Kidney glomerular epithelial cell (primary cell): ENCODE results near the gene VPS52.

Experiments used
- DNase-seq: peaks from one replicate; lab custom pipeline; 2025; lab: John Stamatoyannopoulos, UW

The VPS52 gene, protein sequence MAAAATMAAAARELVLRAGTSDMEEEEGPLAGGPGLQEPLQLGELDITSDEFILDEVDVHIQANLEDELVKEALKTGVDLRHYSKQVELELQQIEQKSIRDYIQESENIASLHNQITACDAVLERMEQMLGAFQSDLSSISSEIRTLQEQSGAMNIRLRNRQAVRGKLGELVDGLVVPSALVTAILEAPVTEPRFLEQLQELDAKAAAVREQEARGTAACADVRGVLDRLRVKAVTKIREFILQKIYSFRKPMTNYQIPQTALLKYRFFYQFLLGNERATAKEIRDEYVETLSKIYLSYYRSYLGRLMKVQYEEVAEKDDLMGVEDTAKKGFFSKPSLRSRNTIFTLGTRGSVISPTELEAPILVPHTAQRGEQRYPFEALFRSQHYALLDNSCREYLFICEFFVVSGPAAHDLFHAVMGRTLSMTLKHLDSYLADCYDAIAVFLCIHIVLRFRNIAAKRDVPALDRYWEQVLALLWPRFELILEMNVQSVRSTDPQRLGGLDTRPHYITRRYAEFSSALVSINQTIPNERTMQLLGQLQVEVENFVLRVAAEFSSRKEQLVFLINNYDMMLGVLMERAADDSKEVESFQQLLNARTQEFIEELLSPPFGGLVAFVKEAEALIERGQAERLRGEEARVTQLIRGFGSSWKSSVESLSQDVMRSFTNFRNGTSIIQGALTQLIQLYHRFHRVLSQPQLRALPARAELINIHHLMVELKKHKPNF

DNA sequence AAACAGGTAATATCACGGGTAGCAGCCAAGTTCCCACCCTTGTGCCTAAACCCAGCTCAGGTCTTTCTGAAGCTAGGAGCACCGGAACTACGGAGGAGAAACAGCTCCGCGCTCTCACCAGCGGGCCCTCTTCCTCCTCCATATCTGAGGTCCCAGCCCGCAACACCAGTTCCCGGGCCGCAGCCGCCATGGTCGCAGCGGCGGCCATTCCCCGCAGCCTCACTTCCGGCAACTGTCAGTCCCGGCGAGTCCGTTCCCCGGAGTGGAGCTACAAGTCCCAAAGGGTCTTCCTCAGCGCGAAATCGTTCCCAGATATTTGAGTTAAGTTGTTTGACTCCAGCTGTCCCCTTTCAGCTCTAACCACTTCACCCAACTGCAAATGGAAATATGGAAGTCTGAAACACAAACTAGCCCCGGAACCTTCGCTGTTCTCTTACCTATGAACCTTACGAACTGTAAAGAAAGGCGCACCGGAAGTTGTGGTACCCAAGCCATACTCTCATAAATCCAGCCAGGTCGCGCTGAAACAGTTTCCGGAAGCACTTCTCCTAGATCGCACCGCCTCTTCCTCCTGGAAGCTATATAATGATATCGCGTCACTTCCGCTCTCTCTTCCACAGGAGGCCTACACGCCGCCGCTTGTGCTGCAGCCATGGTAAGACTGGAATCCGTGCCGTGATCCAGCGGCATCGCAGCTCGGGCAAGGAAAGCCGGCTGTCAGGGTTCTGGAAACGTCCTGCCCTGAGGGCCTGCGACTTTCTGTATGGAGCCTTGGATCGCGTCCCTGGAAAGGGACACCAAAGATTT lies at the start of gene VPS52, which contains the start of gene RPS18:
TSS of gene VPS52 (minus strand) at position 409 of the 807 bp plus-strand sequence. CDS start at position 208, 201 bp downstream.
TSS of gene RPS18 (plus strand) at position 608 of the 807 bp plus-strand sequence. CDS start at position 653, 45 bp downstream.
- peak; percentile 96 for DNase-seq

GRCh38 chr6:33321227-33321626 lies 49.6 kb upstream of the VPS52 start:
- no peak for DNase-seq

DNA sequence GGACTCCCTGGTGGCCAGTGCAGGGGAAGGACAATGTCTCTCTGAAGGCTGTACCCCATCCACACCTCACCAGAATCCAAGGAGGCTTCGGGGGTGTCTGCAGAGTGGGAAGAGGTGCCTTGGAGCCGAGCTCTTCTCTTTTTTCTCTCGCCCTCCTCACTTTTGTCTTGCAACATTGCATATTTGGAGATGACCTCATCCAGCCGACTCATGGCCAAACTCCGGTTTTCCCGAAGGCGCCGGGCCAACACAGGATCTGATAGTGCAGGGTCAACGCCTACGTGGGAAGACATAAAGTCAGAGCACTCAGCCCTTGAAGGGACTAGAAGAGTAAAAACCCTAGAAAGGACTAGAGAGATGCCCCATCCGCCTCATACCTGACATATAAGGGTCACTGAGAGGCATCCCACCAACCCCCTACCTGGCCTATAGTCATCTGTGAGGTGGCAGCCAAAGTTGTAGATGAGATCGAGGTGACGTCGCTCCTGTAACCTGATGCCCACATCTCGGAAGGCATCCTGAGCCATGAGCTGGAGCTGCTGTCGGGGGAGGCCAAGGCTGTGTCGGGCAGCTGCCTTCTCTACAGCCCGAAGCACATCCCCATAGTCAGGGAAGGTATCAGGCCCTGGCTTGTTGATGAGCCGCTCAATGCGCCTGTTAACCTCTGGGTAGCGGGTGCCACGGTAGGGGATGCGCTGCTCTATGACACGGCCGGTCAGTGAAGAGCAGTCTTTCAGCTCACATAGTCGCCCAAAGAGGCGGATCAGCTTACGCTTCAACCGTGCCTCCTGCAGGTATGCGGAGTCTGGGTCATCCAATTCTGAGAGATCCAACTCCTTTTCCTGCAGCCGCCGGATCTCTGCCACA lies 48.9 kb upstream of the VPS52 start:
- DNase-seq: peak; percentile 69

GRCh38 chr6:33319939-33320314 lies 48.3 kb upstream of the VPS52 start:
- DNase-seq: no peak

DNA sequence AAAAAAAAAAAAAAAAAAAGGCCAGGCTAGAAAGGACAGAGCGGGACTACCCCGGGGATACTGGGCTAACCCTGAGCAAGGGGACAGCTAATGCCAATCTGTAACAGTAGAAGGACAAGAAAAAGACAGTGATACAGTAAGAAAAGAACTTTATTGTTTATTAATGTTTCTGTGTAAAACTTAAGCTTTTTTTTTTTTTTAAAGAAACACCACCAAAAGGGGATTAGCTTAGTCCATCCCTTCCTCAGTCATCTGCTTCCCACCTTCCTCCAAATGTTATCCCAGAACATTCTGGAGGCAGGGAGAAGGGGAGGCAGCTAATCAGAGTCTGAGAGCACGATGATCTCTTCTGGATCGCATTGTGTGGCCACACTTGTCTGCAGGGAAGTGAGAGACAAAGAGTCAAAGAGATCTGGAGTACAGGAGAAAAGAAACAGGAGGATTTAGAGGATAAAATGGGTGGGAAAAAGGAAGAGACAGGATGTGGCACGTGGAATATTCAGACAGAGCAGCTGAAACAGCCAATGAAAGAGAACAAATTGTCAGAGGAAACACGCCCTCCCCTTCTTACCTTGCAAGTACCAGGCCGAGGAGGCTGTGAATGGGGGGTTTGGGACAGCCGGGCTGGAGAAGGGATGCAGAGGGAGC lies 46.9 kb upstream of the VPS52 start:
- no peak for DNase-seq

DNA sequence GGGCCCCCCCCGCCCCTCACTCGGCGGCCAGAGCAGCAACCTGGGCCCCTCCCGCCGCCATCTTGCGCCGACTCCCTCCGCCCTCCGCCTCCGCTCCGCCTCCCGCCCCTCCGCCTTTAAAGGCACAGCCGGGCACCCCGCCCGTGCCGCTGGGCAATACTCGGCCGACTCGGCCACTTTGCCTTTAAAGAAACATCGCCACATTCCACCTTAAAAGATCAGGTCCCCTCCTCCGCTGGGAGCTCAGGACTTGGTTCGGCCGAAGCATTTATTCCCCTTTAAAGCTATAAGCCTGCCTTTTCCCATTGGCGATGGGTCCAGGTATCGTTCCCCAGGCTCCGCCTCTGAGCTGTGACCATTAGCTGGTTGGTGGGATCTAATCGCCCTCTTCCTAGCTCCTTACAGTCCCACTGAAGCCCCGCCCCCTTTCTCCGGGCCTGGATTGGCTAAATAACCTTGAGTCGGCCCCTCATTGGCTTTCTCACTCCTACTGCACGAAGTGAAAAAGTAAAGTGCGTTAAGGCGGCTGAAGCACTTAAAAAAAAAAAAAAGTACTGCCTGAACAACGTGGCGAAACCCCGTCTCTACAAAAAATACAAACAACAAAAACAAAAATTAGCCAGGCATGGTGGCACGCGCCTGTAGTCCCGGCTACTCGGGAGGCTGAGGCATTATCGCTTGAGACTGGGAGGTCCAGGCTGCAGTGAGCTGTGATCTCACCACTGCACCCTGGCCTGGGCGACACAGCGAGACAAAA lies 46.2 kb upstream of the VPS52 start, which contains the start of gene ZBTB22:
TSS of gene ZBTB22 (minus strand) at position 76 of the 757 bp plus-strand sequence. CDS start 828 bp downstream, outside the sequence.
- peak; percentile 96 for DNase-seq

DNA sequence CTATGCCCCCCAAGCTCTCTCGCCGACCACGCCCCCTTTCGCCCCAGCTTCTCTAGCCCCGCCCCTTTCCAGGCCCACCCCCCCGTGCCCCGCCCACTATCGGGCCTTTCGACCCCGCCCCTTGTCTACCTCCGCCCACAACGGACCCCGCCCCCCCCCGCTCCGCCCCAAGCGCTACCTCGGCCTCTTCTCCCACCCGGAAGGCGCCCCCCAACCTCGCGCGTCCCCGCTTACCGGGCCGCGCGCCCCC lies 45.7 kb upstream of the VPS52 start:
- DNase-seq: no peak

DNA sequence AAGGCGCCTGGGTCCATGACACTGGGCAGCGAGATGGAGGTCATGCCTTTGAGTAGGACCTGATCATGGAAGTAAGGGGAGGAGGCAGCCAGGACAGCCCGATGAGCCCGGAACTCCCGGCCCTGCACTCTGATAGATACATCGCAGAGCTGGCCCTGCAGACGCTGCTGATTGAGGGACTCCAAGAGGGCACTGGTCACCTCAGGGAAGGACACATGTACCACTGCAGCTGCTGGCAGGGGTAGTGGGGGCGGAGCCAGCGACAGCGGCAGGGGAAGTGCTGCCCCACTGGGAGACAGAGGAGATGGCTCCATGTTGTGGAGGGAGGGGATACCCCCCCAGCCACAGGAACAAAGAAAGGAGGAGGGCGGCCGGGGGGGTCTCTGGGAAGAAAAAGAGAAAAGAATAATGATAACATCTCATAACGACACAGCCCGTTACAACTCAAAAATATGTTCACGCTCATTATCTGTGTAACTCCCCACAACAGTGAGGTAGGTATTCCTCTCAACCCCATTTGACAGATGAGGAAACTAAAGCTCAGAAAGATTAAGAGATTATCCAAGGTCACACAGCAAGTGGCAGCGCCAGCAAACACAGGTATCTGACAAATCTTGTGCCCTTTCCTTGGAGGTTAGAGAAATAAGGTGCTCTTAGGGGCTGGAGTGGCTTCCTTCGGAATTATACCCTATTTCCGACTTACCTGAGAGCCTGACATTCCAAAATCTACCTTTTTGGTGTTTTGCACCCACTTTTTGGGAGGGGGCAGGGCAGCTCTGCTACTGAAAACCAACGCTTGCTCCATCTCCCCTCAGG lies 45.1 kb upstream of the VPS52 start:
- DNase-seq: no peak

DNA sequence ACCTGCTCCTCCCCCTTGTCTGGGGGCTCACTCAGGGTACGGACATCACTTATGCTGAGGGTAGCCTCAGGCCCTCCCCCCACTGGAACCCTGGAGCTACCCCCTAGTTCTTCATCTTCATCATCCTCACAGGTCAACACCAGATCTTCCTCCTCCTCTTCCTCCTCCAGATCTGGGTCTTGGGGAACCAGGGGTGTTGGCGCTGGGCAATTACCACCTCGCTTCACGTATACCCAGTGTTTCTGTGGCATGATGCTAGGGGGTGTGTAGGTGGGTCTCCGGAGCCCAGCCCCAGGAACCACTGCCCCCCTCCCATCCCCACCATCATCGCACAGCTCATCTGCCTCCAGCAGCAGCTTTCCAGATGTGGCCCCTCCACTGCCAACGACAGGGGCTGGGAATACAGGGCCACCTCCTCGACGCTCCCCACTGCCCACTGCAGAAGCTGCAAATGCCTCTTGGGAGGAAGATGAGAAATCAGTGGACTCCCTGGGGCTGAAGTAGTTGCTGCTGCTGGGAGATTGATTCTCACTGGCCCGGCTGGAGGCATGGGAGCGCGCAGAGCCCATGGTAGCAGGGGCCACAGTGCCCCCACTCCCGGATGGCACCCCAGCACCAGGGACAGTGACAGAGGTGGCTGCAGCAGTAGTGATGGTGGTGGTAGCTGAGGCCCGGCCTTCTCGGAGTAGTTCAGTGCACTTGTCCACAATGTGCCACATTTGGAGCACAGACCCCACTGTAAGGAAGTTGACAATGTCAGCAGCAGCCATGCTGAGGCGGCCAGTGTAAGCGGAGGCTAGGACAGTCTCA lies 44.3 kb upstream of the VPS52 start:
- no peak for DNase-seq

DNA sequence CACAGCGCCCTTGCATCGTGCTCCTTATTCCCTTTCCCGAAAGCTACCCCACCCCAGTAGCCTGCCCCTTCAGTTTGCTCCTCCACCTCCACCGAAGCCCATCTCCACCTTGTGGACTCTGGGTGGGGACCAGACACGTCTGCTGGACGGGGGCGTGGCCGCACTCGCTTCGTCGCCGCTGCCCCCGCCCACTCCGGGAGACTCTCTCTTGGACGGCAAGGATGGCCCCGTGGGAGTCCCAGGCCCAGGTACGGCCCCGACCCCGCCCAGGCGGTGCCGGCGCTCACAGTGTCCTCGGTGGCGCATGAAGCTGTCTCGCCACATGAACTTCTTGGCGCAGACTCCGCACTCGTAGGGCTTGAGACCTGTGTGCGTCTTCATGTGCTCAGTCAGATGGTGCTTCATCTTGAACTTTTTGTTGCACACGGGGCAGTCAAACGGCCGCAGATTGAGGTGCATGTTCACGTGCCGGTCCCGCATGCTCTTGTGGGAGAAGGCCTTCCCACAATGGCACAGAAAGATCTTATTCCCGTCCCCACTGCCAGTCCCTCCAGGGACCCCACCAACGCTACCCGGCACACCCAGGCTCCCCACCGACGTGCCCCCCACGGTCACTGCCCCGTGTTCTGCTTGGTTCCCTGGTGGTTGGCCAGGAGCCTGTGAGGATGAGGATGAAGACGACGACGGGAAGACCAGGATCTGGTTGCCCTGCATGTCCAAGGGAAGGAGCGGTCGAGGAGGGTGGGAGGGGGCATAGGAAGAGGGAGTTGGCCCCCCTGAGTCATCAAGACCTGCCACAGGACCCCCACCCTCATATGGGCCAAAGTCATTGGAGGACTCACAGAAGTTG lies 43.5 kb upstream of the VPS52 start:
- no peak for DNase-seq

DNA sequence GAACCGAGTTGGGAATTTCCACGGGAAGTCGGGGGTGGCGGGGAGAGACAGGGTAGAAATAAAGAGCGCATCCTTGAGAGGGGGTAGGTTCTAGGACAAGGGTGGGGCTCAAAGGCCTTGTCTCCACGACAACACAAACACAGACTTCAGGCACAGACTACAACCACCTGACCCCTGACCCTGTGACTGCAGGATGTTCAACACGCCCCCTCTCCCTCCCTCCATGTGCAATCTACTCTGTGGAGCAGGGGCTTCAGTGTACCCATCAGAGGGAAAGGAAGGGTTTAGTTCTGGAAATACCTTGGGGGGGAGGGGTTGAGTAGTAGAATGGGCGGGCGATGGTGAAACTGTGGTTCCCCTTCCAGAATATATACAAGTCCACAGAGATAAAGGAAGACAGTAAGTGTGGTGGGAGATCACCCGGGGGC lies 42.9 kb upstream of the VPS52 start:
- DNase-seq: peak; percentile 86

- DNase-seq: peak; percentile 59
Observed at GRCh38 chr6:33313709-33314514, 42.2 kb upstream of the VPS52 start, which contains the start of gene TAPBP. Gene TAPBP, minus strand, starts transcription at chr6:33314078. Its CDS starts 37 bp downstream, at chr6:33314041.

DNA sequence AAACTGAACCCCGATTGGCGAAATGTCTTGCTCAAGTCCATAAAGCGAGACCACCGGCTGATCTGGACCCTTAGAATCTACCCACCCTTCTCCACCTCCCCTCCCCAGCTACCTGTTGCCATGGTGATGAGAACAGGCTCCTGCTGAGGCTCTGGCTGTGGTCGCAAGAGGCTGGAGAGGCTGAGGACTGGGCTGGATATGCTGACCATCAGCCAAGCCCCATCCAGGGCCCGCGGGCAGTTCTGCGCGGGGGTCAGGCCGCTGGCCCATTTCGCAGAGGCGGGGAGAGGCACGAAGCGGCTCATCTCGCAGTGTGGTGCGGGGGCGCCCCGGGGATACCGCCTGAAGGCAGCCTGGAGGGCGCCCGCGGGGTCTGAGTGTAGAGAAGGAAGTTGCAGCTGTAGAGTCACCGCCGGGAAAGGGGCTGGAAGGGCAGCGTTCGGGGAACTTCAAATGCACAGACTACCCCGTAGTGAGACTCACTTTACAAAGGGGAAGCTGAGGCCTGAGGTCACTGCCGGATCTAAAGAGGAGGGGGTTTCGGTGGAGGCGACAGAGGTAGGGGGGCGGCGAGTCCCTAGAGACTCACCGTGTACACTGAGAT lies 41.5 kb upstream of the VPS52 start:
- no peak for DNase-seq

DNA sequence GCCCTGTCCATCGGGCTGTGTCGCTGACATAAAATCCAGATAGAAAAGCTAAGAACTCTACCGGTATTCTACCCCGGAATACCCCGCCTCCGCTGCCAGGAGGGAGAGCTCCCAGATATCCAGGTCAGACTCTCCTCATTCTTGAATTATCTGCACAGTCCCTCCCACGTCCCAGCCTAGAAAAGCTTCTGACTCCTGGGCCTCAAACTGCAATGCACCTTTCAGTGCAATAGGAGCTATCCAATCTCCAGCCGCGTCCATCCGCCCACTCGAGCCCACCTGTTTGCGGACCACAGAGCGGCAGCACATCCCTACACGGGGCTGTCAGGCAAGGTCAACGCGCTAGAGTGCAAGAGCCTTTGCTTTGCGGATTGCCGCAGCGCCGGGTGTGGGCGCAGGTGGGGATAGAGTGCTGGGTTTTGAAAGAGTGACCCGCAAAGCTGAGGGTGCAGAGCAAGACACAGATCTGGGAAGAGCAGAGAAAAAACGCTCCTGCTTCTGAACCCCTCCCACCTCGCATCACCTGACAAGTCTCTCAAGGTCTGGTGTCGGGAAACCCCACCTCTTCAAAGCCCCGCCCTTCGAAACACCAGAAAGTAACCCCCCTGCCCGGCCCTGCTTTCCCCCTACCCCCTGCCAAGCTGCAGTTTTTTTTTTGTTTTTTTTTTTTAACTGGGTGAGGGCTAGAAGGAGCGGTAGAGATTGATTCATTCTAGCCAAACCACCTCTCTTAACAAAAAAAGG lies 40.9 kb upstream of the VPS52 start:
- DNase-seq: peak; percentile 72

DNA sequence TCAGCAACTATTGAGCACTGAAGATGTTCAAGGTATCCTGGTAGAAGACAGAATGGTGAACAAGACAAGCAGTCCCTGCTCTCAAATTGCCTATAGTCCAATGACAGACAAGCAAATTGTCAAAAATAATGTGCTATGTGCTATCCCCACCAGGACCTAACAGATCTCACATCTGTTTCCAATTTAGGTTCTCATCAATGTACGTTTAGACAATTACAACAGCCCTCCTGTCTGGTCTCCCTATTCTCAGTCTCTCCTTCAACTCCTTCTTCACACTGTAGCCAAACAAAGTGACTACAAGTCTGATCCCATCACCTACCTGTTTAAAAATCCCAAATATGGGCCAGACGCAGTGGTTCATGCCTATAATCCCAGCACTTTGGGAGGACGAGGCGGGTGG lies 34.7 kb upstream of the VPS52 start:
- no peak for DNase-seq
